ENCODE measurements around the gene CEP112. TPM values are rescaled to one million over a fixed set of nuclear protein-coding genes. Genes with fewer than 3 reads are reported as not detected.

CEP112 gene
- total and polyA plus RNA-seq, 4 donors: 1.1 to 4.9 (median 1.4) TPM

GRCh38 chr17:65593855-65594845 lies 597.8 kb downstream of the CEP112 start:
- no peak overlapping the region for H3K27ac ChIP-seq (ENCODE audit: low read depth in 1 of 2, low read length in 2 of 2)
- no peak overlapping the region for H3K9ac ChIP-seq (ENCODE audit: low read depth in 1 of 2, low read length in 2 of 2)
- TF ChIP-seq SP1 (IDR thresholded peaks at IDR 0.05) (no peak), TAF1 (conservative IDR thresholded peaks at IDR 0.05) (no peak), ATF3 (IDR thresholded peaks at IDR 0.05) (no peak), HNF4G (IDR thresholded peaks at IDR 0.05) (no peak), HNF4A (conservative IDR thresholded peaks at IDR 0.05) (no peak)
- no peaks in the 10 kb centered on the region for H3K27me3 ChIP-seq (ENCODE audit: control insufficient read depth in 4 of 4, insufficient read depth in 4 of 4, low read length in 3 of 4)
- WGBS: 30% methylated on average over 18 of the region's 18 CpGs
- no peaks in the 10 kb centered on the region for H3K4me1 ChIP-seq (ENCODE audit: control insufficient read depth in 4 of 4, insufficient read depth in 4 of 4, low read length in 3 of 4)
- no peaks in the 10 kb centered on the region for H3K9me3 ChIP-seq (ENCODE audit: control insufficient read depth in 4 of 4, low read length in 3 of 4)
- H3K36me3 ChIP-seq (ENCODE audit: control insufficient read depth in 4 of 4, insufficient read depth in 3 of 4, low read depth in 1 of 4, low read length in 3 of 4): peaks cover 0 to 2% (median 0%) of the 10 kb centered on the region in 4 donors
- no peak for DNase-seq (ENCODE audit: low spot score)
- no peak overlapping the region for H3K4me3 ChIP-seq (ENCODE audit: low read depth in 1 of 3, low read length in 3 of 3)

GRCh38 chr17:65593092-65593854 lies 598.7 kb downstream of the CEP112 start:
- WGBS: 50% methylated on average over 19 of the region's 19 CpGs
- H3K9me3 ChIP-seq (ENCODE audit: control insufficient read depth in 4 of 4, low read length in 3 of 4): no peaks in the 10 kb centered on the region
- H3K27ac ChIP-seq (ENCODE audit: low read depth in 1 of 2, low read length in 2 of 2): no peak overlapping the region
- DNase-seq (ENCODE audit: low spot score): no peak
- no peaks in the 10 kb centered on the region for H3K27me3 ChIP-seq (ENCODE audit: control insufficient read depth in 4 of 4, insufficient read depth in 4 of 4, low read length in 3 of 4)
- H3K4me1 ChIP-seq (ENCODE audit: control insufficient read depth in 4 of 4, insufficient read depth in 4 of 4, low read length in 3 of 4): no peaks in the 10 kb centered on the region
- no peak overlapping the region for H3K4me3 ChIP-seq (ENCODE audit: low read depth in 1 of 3, low read length in 3 of 3)
- TF ChIP-seq EGR1 (IDR thresholded peaks at IDR 0.05; ENCODE audit: low read depth in 2 of 2) (no peak), REST (IDR thresholded peaks at IDR 0.05) (no peak), CTCF (IDR thresholded peaks at IDR 0.05; ENCODE audit: low read depth, low read length, missing input control) (no peak), HNF4A (conservative IDR thresholded peaks at IDR 0.05) (no peak), RXRA (IDR thresholded peaks at IDR 0.05) (no peak), FOXA1 (IDR thresholded peaks at IDR 0.05) (no peak), NR2F2 (IDR thresholded peaks at IDR 0.05) (no peak), GABPA (IDR thresholded peaks at IDR 0.05 in 1 of 2, conservative IDR thresholded peaks at IDR 0.05 in 1 of 2) (no peak), JUND (IDR thresholded peaks at IDR 0.05) (no peak), HNF4G (IDR thresholded peaks at IDR 0.05) (no peak), YY1 (IDR thresholded peaks at IDR 0.05) (no peak), ZBTB33 (IDR thresholded peaks at IDR 0.05) (no peak), SP1 (IDR thresholded peaks at IDR 0.05) (no peak), MAX (IDR thresholded peaks at IDR 0.05) (no peak), RAD21 (IDR thresholded peaks at IDR 0.05) (no peak), TAF1 (conservative IDR thresholded peaks at IDR 0.05) (no peak), ATF3 (IDR thresholded peaks at IDR 0.05) (no peak), FOXA2 (IDR thresholded peaks at IDR 0.05) (no peak)
- no peak overlapping the region for H3K9ac ChIP-seq (ENCODE audit: low read depth in 1 of 2, low read length in 2 of 2)
- H3K36me3 ChIP-seq (ENCODE audit: control insufficient read depth in 4 of 4, insufficient read depth in 3 of 4, low read depth in 1 of 4, low read length in 3 of 4): peaks cover 0 to 2% (median 0%) of the 10 kb centered on the region in 4 donors

Measured in liver (tissue), 9 donors.